HG03571 (cell line): ENCODE results near the gene PSMD6.

Source experiments
- ATAC-seq: cut with Tn5 transposase; IDR thresholded peaks from one replicate; pipeline ENCODE4 v1.9.1; 2021; ENCODE audit not compliant: unreplicated experiment

PSMD6 gene

GRCh38 chr3:63961891-63962290, 61.4 kb downstream of the PSMD6 start:
- ATAC-seq: peak; percentile 58
